Mesodermal cell (in vitro differentiated cells): Measurements from ENCODE around the gene TTC7B.
"Not testable (repeated sequence)": the region's sequence is repeated elsewhere in the genome, so short reads cannot be mapped to it uniquely, and the experiment has no call there.

Experiments used
- H3K27ac ChIP-seq: 2 replicates; pipeline ENCODE4 v1.7.0; 2013; ENCODE audit warnings: mild to moderate bottlenecking, low read depth, low read length, moderate library complexity; ENCODE audit not compliant: severe bottlenecking
- H3K36me3 ChIP-seq: 2 replicates; pipeline ENCODE4 v1.7.1; 2013; ENCODE audit warnings: mild to moderate bottlenecking, low read length, moderate library complexity; ENCODE audit not compliant: control insufficient read depth, insufficient read depth
- H3K4me1 ChIP-seq: one replicate; pipeline ENCODE4 v1.7.1; 2013; ENCODE audit warnings: mild to moderate bottlenecking, low read length; ENCODE audit not compliant: insufficient read depth, control insufficient read depth, poor library complexity, severe bottlenecking
- H3K4me3 ChIP-seq: 2 replicates; pipeline ENCODE4 v1.7.0; 2013; ENCODE audit warnings: low read length, control low read depth, mild to moderate bottlenecking; ENCODE audit not compliant: insufficient read depth, poor library complexity, severe bottlenecking; ENCODE audit errors: extremely low read depth
- H3K9me3 ChIP-seq: 2 replicates; pipeline ENCODE4 v1.7.1; 2013; ENCODE audit warnings: mild to moderate bottlenecking, low read length, moderate library complexity; ENCODE audit not compliant: control insufficient read depth
- WGBS, 2 experiments: methylation state at CpG; one replicate each; pipeline ENCODE4 v1.1.5; 2013; ENCODE audit warnings: missing lambda C conversion rate in 2 of 2; ENCODE audit not compliant: insufficient coverage in 2 of 2; 5-methylcytosine and 5-hydroxymethylcytosine counted together

The TTC7B gene

DNA sequence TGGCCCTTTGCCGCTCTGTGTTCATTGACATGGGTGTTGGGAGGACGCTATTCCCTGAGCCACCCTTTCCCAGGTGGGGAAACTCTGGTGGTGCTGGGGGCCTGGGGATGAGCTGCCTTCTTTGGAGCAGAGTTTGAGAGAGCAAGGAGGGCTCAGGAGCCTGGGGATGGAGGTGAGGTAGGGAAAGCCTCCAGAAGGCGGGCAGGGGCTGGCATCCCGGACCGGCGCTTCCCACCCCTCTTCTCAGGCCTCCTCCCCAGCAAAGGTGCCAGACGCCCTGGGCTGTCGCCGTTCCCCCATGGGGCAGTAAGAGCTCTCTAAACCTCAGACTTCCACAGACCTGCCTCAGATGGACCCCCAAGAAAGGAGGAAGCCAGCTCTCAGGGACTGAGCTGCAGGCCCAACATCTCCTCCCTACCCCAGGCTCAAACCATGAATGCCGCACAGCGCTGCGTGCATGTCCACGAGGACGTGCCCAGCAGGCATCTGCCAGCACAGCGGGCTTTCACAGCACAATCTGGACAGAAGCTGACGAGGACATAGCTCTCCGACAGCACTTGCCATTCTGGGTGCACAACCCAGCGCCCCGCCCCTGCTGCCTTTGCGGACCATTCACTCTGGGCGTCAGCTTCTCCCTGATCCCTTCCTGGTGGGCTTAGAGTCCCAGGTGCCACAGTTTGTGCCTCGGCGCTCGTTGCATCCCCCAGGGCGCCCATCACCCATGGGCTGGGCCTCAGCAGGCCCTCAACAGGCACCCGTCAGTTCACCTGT is 14.9 kb upstream of the TTC7B start:
- no peak overlapping the region for H3K4me3 ChIP-seq
- no peaks in the 10 kb centered on the region for H3K36me3 ChIP-seq
- H3K9me3 ChIP-seq: no peaks in the 10 kb centered on the region
- H3K4me1 ChIP-seq: no peaks in the 10 kb centered on the region
- no peak overlapping the region for H3K27ac ChIP-seq
- WGBS, 2 experiments: 90 to 97% methylated on average over 17 to 19 of the region's 26 CpGs

DNA sequence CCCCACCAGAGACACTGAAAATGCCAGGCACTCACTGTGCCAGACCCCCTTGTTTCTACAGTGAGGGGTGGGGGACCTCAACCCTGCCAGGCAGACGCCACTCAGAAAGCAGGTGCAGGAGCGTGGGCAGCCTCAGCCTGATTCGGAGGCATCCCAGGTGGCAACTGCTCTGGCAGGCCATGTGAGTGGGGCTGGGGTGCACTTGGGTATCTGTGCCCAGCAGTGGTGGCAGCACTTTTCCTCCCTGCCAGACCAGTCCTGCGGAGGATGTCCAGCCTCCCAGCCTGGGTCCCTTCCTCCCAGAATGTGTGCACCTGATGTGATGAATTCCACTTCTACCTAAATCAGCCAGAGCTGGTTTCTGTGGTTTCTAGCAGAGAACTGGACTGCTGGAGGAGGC is 13.4 kb upstream of the TTC7B start:
- H3K4me3 ChIP-seq: no peak overlapping the region
- WGBS, 2 experiments: 91 to 94% methylated on average over 3 to 4 of the region's 4 CpGs
- H3K27ac ChIP-seq: no peak overlapping the region
- no peaks in the 10 kb centered on the region for H3K4me1 ChIP-seq
- no peaks in the 10 kb centered on the region for H3K36me3 ChIP-seq
- no peaks in the 10 kb centered on the region for H3K9me3 ChIP-seq

DNA sequence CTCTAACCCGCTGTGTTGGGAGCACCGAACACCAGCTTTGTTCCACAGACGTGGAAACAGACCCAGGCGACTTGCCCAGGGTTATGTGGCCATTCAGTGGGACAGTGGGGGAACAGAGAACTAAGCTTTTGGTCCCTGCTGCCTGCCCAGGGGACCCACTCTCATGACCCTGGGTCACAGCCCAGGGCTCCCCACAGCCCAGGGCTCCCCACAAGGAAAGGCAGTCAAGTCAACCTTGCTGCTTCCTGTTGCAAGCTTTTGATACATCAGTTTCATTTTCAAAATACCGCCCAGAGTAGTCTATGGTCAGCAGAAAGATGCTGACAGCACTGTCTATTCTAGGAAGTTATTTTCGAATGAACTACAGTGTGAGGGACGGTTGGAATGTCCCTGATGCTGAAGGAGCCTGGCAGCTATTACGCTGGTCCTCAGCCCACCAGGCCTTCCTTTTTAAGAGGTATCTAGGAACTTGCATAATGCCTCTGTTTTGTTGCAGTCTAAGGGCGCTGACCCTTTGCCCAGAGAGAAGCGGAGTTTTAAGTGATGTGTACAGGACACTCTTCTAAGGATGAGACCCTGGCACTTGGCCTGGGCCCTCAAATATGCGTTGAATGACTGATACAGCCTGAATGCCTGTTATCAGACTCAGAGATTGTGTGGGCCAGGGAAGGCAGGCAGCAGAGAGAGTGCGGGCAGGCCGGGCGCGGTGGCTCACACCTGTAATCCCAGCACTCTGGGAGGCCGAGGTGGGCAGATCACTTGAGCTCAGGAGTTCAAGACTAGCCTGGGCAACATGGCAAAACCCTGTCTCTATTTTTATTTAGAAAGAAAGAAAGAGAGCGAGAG is 12.6 kb upstream of the TTC7B start:
- Histone ChIP-seq H3K27ac (no peak overlapping the region), H3K36me3 (no peaks in the 10 kb centered on the region), H3K4me3 (no peak overlapping the region), H3K4me1 (no peaks in the 10 kb centered on the region), H3K9me3 (peaks cover 6% of the 10 kb centered on the region)
- WGBS, 2 experiments: 87 to 98% methylated on average over 12 to 15 of the region's 17 CpGs

DNA sequence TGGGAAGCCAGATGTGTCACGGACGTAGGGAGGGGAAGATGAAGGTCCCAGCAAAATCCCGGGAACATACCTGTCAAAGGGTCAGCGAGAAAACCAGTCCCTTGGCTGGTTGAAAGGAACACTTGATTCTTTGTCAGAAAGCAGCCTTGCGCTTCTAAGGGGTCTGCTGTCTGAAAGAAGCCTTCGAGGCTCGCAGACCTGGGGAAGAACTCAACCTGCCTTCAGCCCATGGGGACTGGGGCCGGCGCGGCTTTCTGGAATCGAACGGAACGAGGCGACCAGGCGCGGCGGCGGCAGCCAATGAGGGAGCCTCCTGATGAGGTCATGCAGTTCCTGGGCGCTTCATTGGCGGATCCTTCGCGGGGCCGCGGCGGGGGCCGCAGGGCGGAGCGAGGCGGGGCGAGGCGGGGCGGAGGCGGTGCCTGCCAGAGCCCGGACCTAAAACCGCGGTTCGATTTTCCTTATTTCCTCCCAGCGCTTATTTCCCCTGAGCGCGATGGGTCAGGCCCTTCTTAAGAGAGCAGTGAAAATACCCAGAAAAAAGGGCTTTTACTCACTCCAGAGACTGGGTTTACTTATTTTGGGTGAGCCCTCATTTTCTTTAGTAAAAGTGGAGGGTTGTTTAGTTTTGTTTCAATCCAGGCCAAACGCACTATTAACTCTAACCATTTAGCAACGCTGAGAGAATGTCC is 11.8 kb upstream of the TTC7B start:
- Histone ChIP-seq H3K4me1 (no peaks in the 10 kb centered on the region), H3K36me3 (no peaks in the 10 kb centered on the region), H3K27ac (no peak overlapping the region), H3K9me3 (peaks cover 7% of the 10 kb centered on the region), H3K4me3 (peak overlapping the region; percentile 26)
- 2 to 8% methylated on average over 34 to 40 of the region's 42 CpGs for WGBS, 2 experiments

DNA sequence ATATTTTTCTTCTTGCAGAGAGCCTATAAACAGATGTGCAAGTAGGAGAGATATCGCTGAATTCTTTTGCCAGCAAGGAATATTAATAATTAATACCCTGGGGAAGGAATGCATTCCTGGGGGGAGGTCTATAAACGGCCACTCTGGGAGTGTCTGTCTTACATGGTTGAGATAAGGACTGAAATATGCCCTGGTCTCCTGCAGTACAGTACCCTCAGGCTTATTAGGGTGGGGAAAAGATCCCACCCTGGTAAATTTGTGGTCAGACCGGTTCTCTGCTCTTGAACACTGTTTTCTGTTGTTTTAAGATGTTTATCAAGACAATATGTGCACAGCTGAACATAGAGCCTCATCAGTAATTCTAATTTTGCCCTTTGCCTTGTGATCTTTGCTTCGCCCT is 7.3 kb upstream of the TTC7B start:
- H3K36me3 ChIP-seq, H3K4me3 ChIP-seq, H3K4me1 ChIP-seq, H3K27ac ChIP-seq: not testable (repeated sequence)
- 91 to 100% methylated on average over 1 of the region's 4 CpGs for WGBS, 2 experiments
- peaks cover 15% of the 10 kb centered on the region for H3K9me3 ChIP-seq

DNA sequence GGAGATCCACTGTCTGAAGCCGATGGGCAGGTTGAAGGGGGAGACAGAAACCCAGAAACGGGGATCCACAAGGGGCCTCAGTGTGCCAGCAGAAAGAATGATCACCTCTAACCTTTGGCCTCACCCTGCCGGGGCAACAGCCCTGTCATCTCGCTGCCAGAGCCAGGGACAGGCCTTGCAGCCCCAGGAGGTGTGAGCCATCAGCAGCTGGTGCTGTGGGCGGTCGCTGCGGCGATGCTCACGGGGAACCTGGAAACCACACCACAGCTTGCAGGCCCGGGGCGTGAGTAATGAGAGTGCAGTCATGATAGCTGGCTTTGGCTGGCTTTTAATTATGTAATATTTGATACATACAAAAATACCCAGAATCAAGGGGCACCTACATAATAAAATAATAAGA is 4.7 kb upstream of the TTC7B start:
- Histone ChIP-seq H3K27ac (no peak overlapping the region), H3K4me3 (no peak overlapping the region), H3K36me3 (no peaks in the 10 kb centered on the region), H3K4me1 (no peaks in the 10 kb centered on the region), H3K9me3 (peaks cover 15% of the 10 kb centered on the region)
- 80 to 83% methylated on average over 4 to 6 of the region's 11 CpGs for WGBS, 2 experiments

DNA sequence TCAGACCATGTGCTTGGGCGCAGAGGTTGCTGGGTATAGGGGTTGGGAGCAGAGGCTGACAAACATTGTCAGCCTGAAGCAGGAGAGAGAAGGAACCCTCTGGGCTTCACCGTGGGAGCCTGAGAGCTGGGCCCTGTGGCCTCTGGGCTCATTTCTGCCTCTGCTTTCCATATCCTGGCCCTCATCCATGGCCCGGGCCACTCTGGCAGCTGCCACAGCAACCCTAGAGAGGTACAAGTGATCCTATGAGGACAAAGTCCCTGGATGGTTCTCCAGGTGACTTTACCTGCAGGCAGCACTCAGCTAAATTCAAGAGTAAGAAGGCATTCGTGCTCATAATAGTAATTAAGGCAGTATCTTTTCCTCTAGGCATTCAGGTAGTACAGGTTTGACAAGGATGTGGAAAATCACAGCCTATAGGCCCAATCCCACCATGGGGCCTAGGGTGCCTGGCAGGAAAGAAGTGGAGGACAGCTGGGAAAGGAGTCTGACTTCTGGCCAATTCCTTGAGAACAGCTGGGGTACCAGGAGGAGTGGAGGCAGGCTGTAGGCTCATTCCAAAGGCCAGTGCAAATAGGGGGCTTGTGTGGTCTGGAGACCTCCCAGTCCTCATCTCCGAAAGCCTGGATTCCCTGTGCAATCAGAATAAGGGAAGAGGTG is 3.6 kb upstream of the TTC7B start:
- 90 to 100% methylated on average over 3 to 5 of the region's 5 CpGs for WGBS, 2 experiments
- Histone ChIP-seq H3K4me3 (no peak overlapping the region), H3K27ac (no peak overlapping the region), H3K4me1 (no peaks in the 10 kb centered on the region), H3K9me3 (peaks cover 15% of the 10 kb centered on the region), H3K36me3 (no peaks in the 10 kb centered on the region)

DNA sequence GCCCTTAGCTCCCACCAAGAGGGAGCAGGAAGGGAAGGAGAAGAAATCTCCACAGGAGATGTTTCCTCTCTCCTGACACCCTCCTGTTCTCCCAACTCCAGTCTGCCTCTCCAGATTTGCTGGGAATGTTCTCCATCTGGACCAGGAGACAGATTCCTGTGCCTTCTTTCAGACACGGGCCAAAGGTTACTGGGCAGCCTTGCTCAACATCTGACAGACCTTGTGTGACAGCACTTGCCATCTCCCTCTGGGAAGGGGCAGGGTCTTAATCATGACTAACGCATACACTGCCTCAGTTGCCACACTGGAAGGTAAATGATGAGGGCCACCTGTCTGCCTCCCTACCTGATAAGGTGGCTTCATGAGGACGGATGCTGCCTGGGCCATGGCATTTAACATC is 2.5 kb upstream of the TTC7B start:
- 92 to 96% methylated on average over 3 of the region's 3 CpGs for WGBS, 2 experiments
- peaks cover 8% of the 10 kb centered on the region for H3K9me3 ChIP-seq
- no peak overlapping the region for H3K4me3 ChIP-seq
- no peaks in the 10 kb centered on the region for H3K36me3 ChIP-seq
- no peaks in the 10 kb centered on the region for H3K4me1 ChIP-seq
- no peak overlapping the region for H3K27ac ChIP-seq

DNA sequence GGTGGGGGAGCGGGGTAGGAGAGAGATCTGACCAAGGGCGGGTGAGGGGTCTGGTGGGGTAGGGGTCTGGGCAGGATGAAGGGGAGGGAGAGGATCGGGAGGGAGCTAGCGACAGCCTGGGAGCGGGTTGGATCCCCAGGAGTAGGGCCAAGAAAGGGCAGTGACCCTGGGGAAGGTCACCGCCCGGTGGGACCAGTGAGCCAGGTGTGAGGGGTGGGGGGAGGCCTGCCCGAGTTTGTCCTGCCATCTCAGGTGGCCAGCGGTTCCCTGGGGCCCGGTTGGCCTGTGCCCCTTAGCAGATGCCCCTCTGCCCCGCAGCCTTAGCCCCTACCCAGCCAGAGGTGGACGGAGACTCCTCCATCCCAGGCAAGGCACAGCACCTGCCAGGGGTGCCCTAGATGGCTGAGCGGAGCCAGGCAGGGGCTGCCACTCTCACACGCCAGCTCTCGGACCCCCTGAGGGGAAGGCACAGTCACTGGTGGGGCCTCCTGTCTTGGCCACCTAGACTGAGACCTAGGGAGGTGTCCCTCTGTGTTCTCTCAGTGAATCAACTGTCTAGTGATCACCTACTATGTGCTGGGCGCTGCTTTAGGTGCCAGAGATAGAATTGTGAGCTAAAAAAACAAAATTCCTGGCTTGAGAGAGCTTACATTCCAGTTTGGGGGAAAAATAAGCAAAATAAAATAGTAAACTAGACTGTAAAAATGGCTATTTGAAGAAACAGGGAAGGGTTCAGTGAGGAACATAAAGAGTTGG is 629 bp upstream of the TTC7B start:
- Histone ChIP-seq H3K27ac (no peak overlapping the region), H3K36me3 (no peaks in the 10 kb centered on the region), H3K4me3 (peak overlapping the region; percentile 21), H3K4me1 (peaks cover 2% of the 10 kb centered on the region), H3K9me3 (no peaks in the 10 kb centered on the region)
- WGBS, 2 experiments: 66 to 80% methylated on average over 10 to 13 of the region's 16 CpGs

DNA sequence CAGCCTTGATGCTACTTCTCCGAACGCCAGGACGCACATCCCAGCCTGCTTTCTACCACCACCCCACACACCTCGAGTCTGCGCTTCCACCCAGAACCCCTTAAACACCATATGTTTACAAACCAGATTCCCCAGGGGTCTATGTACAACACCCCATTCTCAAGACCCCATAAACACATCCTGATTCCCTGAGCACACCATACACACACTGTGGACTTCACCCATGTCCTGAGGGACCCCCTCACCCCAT is 733 bp downstream of the TTC7B start:
- no peaks in the 10 kb centered on the region for H3K9me3 ChIP-seq
- H3K36me3 ChIP-seq: no peaks in the 10 kb centered on the region
- peak overlapping the region; percentile 66 for H3K4me3 ChIP-seq
- WGBS, 2 experiments: 66 to 67% methylated on average over 2 to 5 of the region's 5 CpGs
- peaks cover 2% of the 10 kb centered on the region for H3K4me1 ChIP-seq
- H3K27ac ChIP-seq: no peak overlapping the region
